MCF 10A (cell line): ENCODE data around the gene S100A7. TPM values are rescaled to one million over a fixed set of nuclear protein-coding genes. Genes with fewer than 3 reads are reported as not detected.

ENCODE experiments used
- BruUV-seq: library from RNA; stranded (reverse); fragments of 400-500 nt; replicated peaks from 2 replicates; lab custom pipeline; 2021; lab: Mats Ljungman, UMichigan
- CTCF ChIA-PET: fragments of 300-600 bp; sonication (Branson Sonifier 250); formaldehyde crosslinking; extraction: SDS; loops from one replicate; lab custom pipeline; 2021; ENCODE audit warnings: antibody characterized with exemption, inconsistent platforms; lab: Yijun Ruan, JAX
- POLR2A ChIA-PET: fragments of 300-600, 350-650 bp; sonication (Branson Sonifier 250); formaldehyde crosslinking; extraction: SDS; loops from one replicate; lab custom pipeline; 2020; ENCODE audit warnings: antibody characterized with exemption, inconsistent platforms; lab: Yijun Ruan, JAX
- DNase-seq: peaks from one replicate; pipeline ENCODE4 v3.0.0-alpha.2; 2018; ENCODE audit not compliant: unreplicated experiment
- H3K27ac Mint-ChIP-seq: one replicate; pipeline ENCODE4 v1.8.0; 2022; ENCODE audit warnings: mild to moderate bottlenecking, low read depth, mixed read lengths; ENCODE audit not compliant: unreplicated experiment
- H3K27me3 Mint-ChIP-seq: one replicate; pipeline ENCODE4 v1.8.0; 2022; ENCODE audit warnings: mixed read lengths; ENCODE audit not compliant: insufficient read depth, unreplicated experiment
- H3K36me3 Mint-ChIP-seq: one replicate; pipeline ENCODE4 v1.8.0; 2022; ENCODE audit warnings: mild to moderate bottlenecking, moderate library complexity, mixed read lengths; ENCODE audit not compliant: insufficient read depth, unreplicated experiment
- H3K4me1 Mint-ChIP-seq: one replicate; pipeline ENCODE4 v1.8.0; 2022; ENCODE audit warnings: mixed read lengths; ENCODE audit not compliant: insufficient read depth, unreplicated experiment
- H3K4me3 Mint-ChIP-seq: one replicate; pipeline ENCODE4 v1.8.0; 2022; ENCODE audit warnings: mild to moderate bottlenecking, moderate library complexity, mixed read lengths; ENCODE audit not compliant: unreplicated experiment
- H3K9me3 Mint-ChIP-seq: one replicate; pipeline ENCODE4 v1.8.0; 2022; ENCODE audit warnings: mixed read lengths; ENCODE audit not compliant: unreplicated experiment
- intact Hi-C: fragments of 100-400 bp; cut with micrococcal nuclease; formaldehyde crosslinking; loops from 2 replicates; pipeline ENCODE4 v1.14.1; 2022
- total RNA-seq: library from RNA; stranded (reverse); gene quantifications from 2 replicates; pipeline ENCODE4 v1.2.3, GENCODE V29; 2022
- TF ChIP-seq, protein P1 (sequence below): fragments of 200-600 bp; IDR thresholded peaks from one replicate; pipeline ENCODE4 v1.8.0; 2022; ENCODE audit warnings: antibody characterized with exemption, mild to moderate bottlenecking; ENCODE audit not compliant: unreplicated experiment

The S100A7 gene
- total RNA-seq, 1 experiment from 2014 or later = not detected

DNA sequence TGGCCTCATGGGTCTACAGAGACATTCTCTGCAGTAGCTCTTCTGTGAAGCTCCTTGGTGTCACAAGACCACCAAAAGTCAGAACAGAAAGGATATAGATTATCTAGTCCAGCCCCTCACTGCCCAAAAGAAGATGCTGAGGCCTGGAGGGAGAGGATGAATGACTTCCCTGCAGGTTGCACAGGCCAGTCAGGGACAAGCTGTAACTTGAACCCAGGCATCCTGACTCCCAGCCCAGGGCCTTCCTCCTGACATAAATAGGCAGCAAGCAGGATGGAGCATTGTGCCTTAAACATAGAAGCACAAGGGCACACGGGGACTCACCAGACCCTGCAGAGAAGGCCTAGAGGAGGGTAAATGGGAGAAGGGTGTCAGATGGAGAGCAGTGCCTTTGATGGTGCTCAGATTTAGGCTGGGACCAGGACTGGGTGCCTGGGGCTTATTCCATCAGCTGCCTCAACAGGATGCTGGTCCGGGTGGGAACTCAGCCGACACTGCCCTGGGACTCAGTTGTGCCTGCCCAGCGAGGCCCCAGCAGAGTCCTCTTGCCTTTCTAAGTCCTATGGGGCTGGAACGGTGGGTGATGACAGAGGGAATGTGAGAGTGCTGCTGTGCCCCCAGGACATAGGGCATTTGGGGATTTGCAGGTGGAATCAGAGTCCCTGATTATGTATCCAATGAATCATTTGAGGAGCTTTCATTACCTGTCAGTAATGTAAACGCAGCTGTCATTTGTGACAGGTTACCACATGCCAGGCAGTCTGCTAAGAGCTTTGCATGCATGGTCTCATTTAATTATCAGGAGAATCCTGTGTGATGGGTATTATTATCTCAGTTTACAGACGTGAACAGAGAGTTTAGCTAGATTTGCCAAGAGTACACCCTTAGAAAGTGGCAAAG is 30.9 kb downstream of the S100A7 start:
- peaks cover 84% of the 10 kb centered on the region for H3K27me3 Mint-ChIP-seq
- intact Hi-C loops = no loop called here
- no peak overlapping the region for H3K4me3 Mint-ChIP-seq
- H3K36me3 Mint-ChIP-seq = no peaks in the 10 kb centered on the region
- POLR2A ChIA-PET = no interaction called here
- TF ChIP-seq, protein P1, sequence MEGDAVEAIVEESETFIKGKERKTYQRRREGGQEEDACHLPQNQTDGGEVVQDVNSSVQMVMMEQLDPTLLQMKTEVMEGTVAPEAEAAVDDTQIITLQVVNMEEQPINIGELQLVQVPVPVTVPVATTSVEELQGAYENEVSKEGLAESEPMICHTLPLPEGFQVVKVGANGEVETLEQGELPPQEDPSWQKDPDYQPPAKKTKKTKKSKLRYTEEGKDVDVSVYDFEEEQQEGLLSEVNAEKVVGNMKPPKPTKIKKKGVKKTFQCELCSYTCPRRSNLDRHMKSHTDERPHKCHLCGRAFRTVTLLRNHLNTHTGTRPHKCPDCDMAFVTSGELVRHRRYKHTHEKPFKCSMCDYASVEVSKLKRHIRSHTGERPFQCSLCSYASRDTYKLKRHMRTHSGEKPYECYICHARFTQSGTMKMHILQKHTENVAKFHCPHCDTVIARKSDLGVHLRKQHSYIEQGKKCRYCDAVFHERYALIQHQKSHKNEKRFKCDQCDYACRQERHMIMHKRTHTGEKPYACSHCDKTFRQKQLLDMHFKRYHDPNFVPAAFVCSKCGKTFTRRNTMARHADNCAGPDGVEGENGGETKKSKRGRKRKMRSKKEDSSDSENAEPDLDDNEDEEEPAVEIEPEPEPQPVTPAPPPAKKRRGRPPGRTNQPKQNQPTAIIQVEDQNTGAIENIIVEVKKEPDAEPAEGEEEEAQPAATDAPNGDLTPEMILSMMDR = no peak
- no peak for DNase-seq
- CTCF ChIA-PET = interaction anchor here (0.5 to 1.4 kb wide), 4 partner anchors 26 to 82 kb away, joined by 3 to 6 read pairs (median 4); no protein-coding TSS in a partner anchor
- H3K9me3 Mint-ChIP-seq = no peaks in the 10 kb centered on the region
- H3K27ac Mint-ChIP-seq = no peak overlapping the region
- no TSS peak for BruUV-seq
- no peaks in the 10 kb centered on the region for H3K4me1 Mint-ChIP-seq

GRCh38 chr1:153428791-153429190 is 31.7 kb downstream of the S100A7 start:
- TF ChIP-seq, protein P1 = no peak
- DNase-seq = no peak
- ChIA-PET POLR2A (interaction anchor here (0.7 kb wide), 1 partner anchor 66 kb away, joined by 4 read pairs; no protein-coding TSS in a partner anchor), CTCF (interaction anchor here (0.9 kb wide), 1 partner anchor 26 kb away, joined by 3 read pairs; no protein-coding TSS in a partner anchor)
- Mint-ChIP-seq H3K36me3 (no peaks in the 10 kb centered on the region), H3K27ac (no peak overlapping the region), H3K4me1 (no peaks in the 10 kb centered on the region), H3K9me3 (no peaks in the 10 kb centered on the region), H3K27me3 (peaks cover 84% of the 10 kb centered on the region), H3K4me3 (no peak overlapping the region)
- BruUV-seq = no TSS peak
- intact Hi-C loops = no loop called here

DNA sequence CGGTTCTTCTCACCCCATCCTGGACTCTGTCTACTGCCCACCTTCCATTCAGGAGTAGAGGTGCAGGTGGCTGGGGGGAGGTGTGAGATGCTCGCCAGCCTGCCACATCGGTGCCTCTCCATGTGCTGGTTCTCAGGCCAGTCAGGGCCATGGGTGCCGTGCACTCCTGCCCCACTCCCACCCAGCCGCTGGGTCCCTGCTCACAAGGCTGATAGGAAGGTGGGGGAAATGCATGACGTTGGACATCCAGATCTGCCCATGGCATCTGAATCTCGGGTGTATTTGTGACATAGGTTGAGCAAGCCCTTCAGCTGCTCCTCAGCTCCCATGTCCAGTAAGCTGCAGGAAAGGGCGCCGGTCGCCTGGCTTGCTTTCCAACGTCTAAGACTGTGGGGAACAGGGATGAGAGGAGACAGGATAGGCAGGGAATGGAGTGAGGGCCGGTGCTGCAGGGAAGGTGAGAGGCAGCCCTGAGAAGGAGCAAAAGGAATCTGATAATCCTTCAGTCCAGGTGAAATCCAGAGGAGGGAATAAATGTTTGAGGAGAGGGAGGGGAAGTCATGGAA is 32.3 kb downstream of the S100A7 start:
- intact Hi-C loops = no loop called here
- TF ChIP-seq, protein P1 = no peak
- Mint-ChIP-seq H3K4me1 (no peaks in the 10 kb centered on the region), H3K27ac (no peak overlapping the region), H3K36me3 (no peaks in the 10 kb centered on the region), H3K4me3 (no peak overlapping the region), H3K27me3 (peaks cover 80% of the 10 kb centered on the region), H3K9me3 (no peaks in the 10 kb centered on the region)
- ChIA-PET POLR2A (interaction anchor here (0.7 kb wide), 1 partner anchor 66 kb away, joined by 4 read pairs; no protein-coding TSS in a partner anchor), CTCF (no interaction called here)
- DNase-seq = no peak
- BruUV-seq = no TSS peak

DNA sequence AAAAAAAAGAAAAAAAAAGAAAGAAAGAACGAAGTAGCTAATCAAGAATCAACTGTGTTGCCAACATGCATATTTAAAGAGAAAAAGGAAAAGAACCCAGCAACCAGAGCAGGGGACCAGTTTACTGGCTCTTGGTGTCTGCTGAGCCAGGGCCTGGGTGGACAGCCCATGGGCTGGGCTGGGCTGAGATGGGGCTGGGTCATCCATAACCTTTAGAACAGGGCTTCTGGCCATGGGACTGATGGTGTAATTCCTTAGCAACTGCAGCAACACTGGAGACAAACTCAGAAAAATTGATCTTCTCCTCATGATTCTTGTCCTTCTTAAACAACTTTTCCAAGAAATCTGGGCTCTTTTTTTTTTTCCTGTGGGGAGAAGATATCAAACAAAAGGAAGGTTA is 33.6 kb downstream of the S100A7 start:
- Mint-ChIP-seq H3K9me3 (no peaks in the 10 kb centered on the region), H3K27ac (no peak overlapping the region), H3K4me1 (no peaks in the 10 kb centered on the region), H3K27me3 (peaks cover 70% of the 10 kb centered on the region), H3K36me3 (no peaks in the 10 kb centered on the region), H3K4me3 (no peak overlapping the region)
- intact Hi-C loops = no loop called here
- ChIA-PET POLR2A (no interaction called here), CTCF (interaction anchor here (1.0 to 1.3 kb wide), 2 partner anchors 71 to 75 kb away, joined by 4 to 5 read pairs; no protein-coding TSS in a partner anchor)
- TF ChIP-seq, protein P1 = no peak
- no TSS peak for BruUV-seq
- DNase-seq = no peak
